ENCODE results near the gene CISTR.

GRCh38 chr12:53789570-53789969 is 37.8 kb upstream of the CISTR start:
- TF ChIP-seq CTCF (IDR thresholded peaks at IDR 0.05) (no peak), POLR2A (IDR thresholded peaks at IDR 0.05) (no peak)

All from stomach (tissue), 4 donors.